NCI-H82 (cell line): ENCODE results near the gene ZNF277.

Experiments
- DNase-seq: peaks from one replicate; lab custom pipeline; 2025; lab: John Stamatoyannopoulos, UW

The ZNF277 gene, protein sequence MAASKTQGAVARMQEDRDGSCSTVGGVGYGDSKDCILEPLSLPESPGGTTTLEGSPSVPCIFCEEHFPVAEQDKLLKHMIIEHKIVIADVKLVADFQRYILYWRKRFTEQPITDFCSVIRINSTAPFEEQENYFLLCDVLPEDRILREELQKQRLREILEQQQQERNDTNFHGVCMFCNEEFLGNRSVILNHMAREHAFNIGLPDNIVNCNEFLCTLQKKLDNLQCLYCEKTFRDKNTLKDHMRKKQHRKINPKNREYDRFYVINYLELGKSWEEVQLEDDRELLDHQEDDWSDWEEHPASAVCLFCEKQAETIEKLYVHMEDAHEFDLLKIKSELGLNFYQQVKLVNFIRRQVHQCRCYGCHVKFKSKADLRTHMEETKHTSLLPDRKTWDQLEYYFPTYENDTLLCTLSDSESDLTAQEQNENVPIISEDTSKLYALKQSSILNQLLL

GRCh38 chr7:112206238-112206990, at the start of gene ZNF277, which contains the start of gene DOCK4:
Gene ZNF277, plus strand, starts transcription at chr7:112206695. Its CDS starts 22 bp downstream, at chr7:112206717.
Gene DOCK4, minus strand, starts transcription at chr7:112206399. Its CDS starts 261 bp downstream, at chr7:112206138.
- peak; percentile 100 for DNase-seq

DNA sequence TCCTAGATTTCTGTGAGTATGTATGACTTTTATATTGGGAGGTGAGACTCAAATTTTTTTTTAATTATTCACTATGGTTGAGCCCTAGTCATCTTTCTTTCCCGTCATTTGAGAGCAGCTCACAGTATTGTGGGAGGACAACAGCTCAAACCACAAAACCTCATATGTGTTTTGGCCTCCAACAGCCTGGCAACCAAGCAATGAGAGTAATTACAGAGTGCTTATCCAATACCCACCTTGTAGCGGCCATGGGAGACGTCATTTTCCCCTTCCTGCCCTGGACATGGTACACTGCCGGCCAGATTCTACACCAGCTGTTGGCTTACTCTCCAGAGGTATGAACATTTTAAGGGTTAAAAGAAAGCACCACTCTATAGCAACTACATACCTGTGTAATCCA, 49.4 kb upstream of the ZNF277 start:
- no peak for DNase-seq

GRCh38 chr7:112159351-112159750, 47.1 kb upstream of the ZNF277 start:
- DNase-seq, result no peak

DNA sequence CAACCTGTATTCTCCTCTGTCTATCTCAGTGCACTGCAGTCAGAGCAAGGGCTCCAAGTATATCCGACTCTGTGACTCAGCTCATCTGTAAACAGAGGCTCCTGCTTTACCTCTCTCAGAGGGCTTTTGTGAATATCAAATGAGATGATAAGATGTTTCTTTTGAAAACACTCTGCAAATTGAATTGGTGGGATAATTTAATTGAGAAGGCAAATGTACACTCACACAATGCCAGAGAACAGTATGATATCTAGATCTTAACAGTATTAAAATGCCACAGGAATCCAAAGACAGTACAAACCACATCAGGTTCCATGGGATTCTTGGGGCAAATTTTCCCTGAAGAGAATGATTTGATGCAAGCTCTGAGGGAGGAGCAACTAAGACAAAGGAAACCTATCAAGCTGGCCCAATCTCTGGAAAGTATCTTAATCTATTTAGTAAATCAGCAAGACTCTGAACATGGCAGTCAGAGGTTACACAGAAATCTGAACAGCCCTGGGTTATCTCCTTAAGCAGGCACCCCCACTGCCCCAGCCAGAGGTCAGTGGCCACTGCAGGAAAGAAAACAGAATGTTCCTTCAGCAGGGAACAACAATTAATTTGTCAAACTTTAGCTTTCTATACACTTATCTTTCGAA, 46.2 kb upstream of the ZNF277 start:
- DNase-seq, result peak; percentile 45

GRCh38 chr7:112160771-112161150, 45.7 kb upstream of the ZNF277 start:
- DNase-seq, result no peak

GRCh38 chr7:112161253-112162141, 45.0 kb upstream of the ZNF277 start:
- DNase-seq, result peak; percentile 14

GRCh38 chr7:112162142-112162766, 44.2 kb upstream of the ZNF277 start:
- DNase-seq, result peak; percentile 32

DNA sequence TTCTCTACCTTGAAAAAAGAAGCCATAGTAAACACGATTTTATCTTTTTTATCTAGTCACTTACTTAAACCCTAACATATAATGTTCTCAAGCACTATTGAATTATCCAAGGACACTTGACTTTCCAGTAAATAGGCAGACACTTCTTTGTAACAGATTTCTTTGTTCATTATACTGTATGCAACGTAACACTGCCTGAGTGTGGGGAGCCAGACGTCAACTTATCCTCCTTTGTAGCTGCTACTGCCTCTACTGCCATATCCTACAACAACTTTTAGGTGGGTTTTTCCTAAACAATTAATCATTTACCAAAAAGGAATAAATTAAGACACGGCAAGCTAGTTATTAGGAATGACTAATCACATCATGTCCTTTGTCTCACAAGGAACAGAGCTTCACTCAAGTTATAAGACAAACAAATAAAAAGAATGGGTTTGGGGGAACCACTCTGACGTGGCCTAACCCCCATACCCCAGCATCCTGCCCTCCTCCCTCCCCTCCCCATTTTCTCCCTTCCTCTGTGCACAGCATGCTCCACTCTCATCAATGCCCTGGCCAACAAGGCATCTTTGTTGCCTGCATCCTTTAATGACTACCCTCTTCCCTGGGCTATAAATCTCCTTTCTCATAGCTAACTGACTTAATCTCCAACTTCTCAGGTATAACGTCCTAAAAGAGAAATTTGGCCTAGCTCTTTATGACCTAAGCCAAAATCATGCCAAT, 43.5 kb upstream of the ZNF277 start:
- DNase-seq, result no peak

DNA sequence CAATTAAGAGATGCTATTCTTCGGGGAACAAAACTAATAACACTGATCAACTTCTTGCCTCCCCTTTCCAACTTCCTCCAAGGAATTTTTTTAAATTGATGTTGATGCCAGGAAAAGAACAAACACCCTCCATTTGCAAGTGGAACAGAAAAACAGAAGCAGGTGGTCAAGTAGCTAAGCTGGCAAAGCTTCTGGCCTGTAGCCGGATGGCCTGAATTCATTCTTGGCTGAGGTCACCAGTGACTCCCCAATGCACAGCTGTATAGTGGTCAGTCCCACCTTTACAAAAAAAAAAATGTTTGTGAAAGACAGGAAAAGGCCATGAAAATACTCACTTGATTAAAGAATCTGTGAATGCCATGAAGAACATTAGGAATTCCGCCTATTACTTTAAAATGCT, 39.3 kb upstream of the ZNF277 start:
- peak; percentile 57 for DNase-seq

DNA sequence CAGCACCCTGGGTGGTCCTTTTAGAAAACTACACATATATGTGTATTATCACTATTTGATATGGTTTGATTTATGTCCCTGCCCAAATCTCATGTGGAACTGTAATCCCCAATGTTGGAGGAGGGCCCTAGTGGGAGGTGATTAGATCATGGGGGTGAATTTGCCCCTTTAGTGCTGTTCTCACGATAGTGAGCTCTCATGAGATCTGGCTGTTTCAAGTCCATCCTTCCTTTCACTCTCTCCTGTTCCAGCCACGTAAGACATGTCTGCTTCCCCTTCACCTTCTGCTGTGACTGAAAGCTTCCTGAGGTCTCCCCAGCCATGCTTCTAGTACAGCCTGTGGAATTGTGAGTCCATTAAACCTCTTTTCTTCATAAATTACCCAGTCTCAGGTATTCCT, 37.6 kb upstream of the ZNF277 start:
- no peak for DNase-seq

GRCh38 chr7:112171673-112172072, 34.8 kb upstream of the ZNF277 start:
- no peak for DNase-seq

GRCh38 chr7:112172870-112173567, 33.5 kb upstream of the ZNF277 start:
- DNase-seq, result peak; percentile 89

GRCh38 chr7:112173568-112173905, 33.0 kb upstream of the ZNF277 start:
- no peak for DNase-seq

DNA sequence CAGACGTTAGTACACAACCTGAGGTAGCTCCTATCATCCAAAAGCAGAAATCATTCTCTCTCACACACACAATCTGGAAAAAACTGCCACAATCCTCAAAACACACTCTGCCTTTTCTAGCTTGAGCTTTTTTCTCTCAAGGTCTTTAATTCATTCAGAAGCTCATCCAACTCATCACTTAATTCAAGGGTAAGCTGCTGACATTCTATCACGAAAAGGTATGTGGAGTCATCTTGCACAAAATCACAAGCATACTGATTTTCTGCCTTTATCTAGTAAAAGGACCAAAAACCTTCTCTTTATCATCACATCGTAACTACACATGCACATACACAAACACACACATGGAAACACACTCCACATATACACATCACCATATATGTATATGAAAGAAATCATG, 32.3 kb upstream of the ZNF277 start:
- DNase-seq, result no peak

DNA sequence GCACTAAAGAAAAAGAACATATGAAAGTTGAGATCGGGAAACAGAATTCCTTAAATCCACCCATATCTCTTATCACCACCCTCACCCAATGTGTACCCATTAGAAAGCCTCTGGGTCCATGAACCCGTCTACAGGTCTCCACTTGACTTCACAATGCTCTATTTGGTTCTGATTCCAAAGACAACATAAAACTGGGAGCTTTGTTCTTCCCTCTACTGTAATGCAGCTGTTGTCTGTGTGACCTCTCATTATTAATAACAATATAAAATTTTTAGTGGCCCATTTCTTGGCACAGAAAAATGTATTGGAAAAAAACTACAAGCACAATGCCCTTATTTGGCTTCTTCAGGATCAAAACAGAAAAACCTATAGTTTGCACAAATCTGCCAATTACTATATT, 30.3 kb upstream of the ZNF277 start:
- no peak for DNase-seq

- DNase-seq, result no peak
Measured at GRCh38 chr7:112176693-112177415, 29.6 kb upstream of the ZNF277 start.

GRCh38 chr7:112180223-112180622, 26.3 kb upstream of the ZNF277 start:
- no peak for DNase-seq

- DNase-seq, result no peak
Measured at GRCh38 chr7:112182749-112183148, 23.7 kb upstream of the ZNF277 start.

DNA sequence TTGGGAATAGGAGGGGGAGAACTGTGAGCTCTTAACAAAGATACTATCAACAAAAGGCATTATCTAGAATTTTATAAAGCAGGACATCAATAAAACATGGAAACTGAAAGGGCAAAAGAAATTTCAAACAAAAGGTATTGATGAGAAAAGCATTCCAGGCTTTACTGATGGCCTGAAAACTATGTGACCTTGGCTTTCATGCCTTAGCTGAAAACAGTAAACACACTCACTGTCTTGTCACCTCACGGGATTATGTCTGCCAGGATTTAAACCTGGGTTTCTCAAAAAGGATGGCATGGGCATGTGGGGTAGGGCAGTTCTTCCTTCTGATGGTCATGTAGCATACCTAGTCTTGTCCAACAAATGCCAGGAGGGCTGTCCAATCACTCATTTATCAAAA, 23.2 kb upstream of the ZNF277 start:
- no peak for DNase-seq
